Measurements from ENCODE around the gene GTF2H1. TPM values are rescaled to one million over a fixed set of nuclear protein-coding genes. Genes with fewer than 3 reads are reported as not detected.

The GTF2H1 gene
- total RNA-seq, 1 experiment from 2014 or later, result 72.0 TPM

DNA sequence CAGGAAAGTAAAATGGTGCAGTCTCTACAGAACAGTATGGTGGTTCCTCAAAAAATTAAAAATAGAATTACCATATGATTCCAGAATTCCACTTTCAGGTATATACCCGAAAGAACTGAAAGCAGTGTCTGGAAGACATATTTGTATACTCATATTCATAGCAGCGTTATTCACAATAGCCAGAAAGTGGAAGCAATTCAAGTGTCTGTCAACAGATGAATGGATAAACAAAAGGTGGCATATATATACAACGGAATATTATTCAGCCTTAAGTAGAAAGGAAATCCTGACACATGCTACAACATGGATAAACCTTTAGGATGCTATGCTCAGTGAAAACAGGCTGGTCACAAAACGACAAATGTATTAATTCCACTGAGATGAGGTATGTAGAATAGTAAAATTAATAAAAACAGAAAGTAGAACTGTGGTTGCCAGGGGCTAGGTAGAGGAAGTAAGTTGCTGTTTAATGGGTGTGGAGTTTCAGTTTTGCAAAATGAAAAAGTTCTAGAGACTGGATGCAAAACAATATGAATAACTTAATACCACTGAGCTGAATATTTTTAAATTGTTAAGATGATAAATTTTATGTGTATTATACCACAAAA is 41.8 kb upstream of the GTF2H1 start:
- TF ChIP-seq, protein P1, sequence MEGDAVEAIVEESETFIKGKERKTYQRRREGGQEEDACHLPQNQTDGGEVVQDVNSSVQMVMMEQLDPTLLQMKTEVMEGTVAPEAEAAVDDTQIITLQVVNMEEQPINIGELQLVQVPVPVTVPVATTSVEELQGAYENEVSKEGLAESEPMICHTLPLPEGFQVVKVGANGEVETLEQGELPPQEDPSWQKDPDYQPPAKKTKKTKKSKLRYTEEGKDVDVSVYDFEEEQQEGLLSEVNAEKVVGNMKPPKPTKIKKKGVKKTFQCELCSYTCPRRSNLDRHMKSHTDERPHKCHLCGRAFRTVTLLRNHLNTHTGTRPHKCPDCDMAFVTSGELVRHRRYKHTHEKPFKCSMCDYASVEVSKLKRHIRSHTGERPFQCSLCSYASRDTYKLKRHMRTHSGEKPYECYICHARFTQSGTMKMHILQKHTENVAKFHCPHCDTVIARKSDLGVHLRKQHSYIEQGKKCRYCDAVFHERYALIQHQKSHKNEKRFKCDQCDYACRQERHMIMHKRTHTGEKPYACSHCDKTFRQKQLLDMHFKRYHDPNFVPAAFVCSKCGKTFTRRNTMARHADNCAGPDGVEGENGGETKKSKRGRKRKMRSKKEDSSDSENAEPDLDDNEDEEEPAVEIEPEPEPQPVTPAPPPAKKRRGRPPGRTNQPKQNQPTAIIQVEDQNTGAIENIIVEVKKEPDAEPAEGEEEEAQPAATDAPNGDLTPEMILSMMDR (IDR thresholded peaks at IDR 0.05; ENCODE audit: insufficient read depth in 1 of 2, low read depth in 1 of 2, low read length in 1 of 2, severe bottlenecking in 1 of 2, unreplicated experiment in 1 of 2), result no peak
- H3K4me3 Mint-ChIP-seq (ENCODE audit: unreplicated experiment), result no peak overlapping the region
- Histone ChIP-seq H3K4me1 (no peaks in the 10 kb centered on the region), H3K36me3 (ENCODE audit: control insufficient read depth, insufficient read depth, low read length) (peaks cover 3% of the 10 kb centered on the region; the same call in 1 of the 2 replicates), H3K9me3 (no peaks in the 10 kb centered on the region), H3K27me3 (replicated peaks; ENCODE audit: control insufficient read depth, insufficient read depth, low read length) (no peaks in the 10 kb centered on the region), H3K4me3 (ENCODE audit: low read depth, low read length) (no peak overlapping the region)
- peaks cover 49% of the 10 kb centered on the region for H3K36me3 Mint-ChIP-seq (ENCODE audit: insufficient read depth, unreplicated experiment)
- ChIA-PET POLR2A (no interaction called here), CTCF (no interaction called here)
- no peaks in the 10 kb centered on the region for H3K4me1 Mint-ChIP-seq (ENCODE audit: low read depth, unreplicated experiment)
- no peak for DNase-seq
- no peak overlapping the region for H3K27ac Mint-ChIP-seq (ENCODE audit: unreplicated experiment)
- no peaks in the 10 kb centered on the region for H3K9me3 Mint-ChIP-seq (ENCODE audit: unreplicated experiment)
- no peaks in the 10 kb centered on the region for H3K27me3 Mint-ChIP-seq (ENCODE audit: insufficient read depth, unreplicated experiment)
- intact Hi-C loops (cut with micrococcal nuclease; ENCODE audit: unreplicated experiment), result no loop called here
- no TSS peak for BruUV-seq (replicated peaks)

DNA sequence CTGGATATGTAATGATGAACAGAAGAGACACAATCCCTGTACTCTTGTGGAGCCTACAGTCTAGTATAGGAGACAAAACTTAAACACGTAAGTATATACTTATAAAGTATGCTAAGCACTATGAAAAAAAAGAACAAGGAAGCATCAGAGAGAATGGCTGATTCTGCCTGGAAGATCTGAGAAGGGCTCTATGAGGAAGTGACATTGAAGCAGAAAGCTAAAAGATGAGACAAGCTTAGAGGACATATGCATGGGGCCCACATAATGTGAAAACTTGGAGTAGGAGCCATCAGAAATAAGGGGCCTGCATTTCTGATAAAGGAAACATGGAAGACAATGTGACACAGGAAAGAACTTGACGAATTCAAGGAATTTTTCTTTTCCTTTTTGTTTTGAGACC is 39.7 kb upstream of the GTF2H1 start:
- H3K9me3 ChIP-seq, result no peaks in the 10 kb centered on the region
- H3K4me3 Mint-ChIP-seq (ENCODE audit: unreplicated experiment), result no peak overlapping the region
- H3K27me3 ChIP-seq (replicated peaks; ENCODE audit: control insufficient read depth, insufficient read depth, low read length), result no peaks in the 10 kb centered on the region
- H3K9me3 Mint-ChIP-seq (ENCODE audit: unreplicated experiment), result no peaks in the 10 kb centered on the region
- H3K4me1 Mint-ChIP-seq (ENCODE audit: low read depth, unreplicated experiment), result no peaks in the 10 kb centered on the region
- H3K36me3 ChIP-seq (ENCODE audit: control insufficient read depth, insufficient read depth, low read length), result peaks cover 3% of the 10 kb centered on the region; the same call in 1 of the 2 replicates
- no TSS peak for BruUV-seq (replicated peaks)
- ChIA-PET CTCF (no interaction called here), POLR2A (no interaction called here)
- H3K4me3 ChIP-seq (ENCODE audit: low read depth, low read length), result no peak overlapping the region
- intact Hi-C loops (cut with micrococcal nuclease; ENCODE audit: unreplicated experiment), result no loop called here
- no peak overlapping the region for H3K27ac Mint-ChIP-seq (ENCODE audit: unreplicated experiment)
- H3K36me3 Mint-ChIP-seq (ENCODE audit: insufficient read depth, unreplicated experiment), result peaks cover 66% of the 10 kb centered on the region
- no peak for DNase-seq
- H3K4me1 ChIP-seq, result no peaks in the 10 kb centered on the region
- TF ChIP-seq, protein P1 (IDR thresholded peaks at IDR 0.05; ENCODE audit: insufficient read depth in 1 of 2, low read depth in 1 of 2, low read length in 1 of 2, severe bottlenecking in 1 of 2, unreplicated experiment in 1 of 2), result no peak
- H3K27me3 Mint-ChIP-seq (ENCODE audit: insufficient read depth, unreplicated experiment), result no peaks in the 10 kb centered on the region

DNA sequence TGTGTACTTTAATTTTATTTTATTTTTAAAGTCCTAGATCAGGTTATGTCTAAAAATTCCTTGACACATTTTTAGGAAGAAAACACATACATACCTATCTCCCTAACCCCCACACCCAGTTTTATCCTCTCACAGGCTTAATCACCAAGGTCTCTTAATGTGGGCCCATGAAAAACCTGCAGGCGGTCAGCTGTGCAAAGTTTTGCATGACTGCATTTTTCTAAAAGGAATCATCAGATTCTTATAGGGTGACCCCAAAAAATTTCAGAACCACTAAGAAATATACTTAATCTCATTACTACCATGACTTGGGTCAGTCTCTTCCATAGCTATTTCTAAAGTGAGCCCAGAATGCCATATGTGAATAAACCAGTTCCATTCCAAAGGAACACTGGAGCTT is 36.5 kb upstream of the GTF2H1 start:
- Mint-ChIP-seq H3K4me3 (ENCODE audit: unreplicated experiment) (no peak overlapping the region), H3K4me1 (ENCODE audit: low read depth, unreplicated experiment) (no peaks in the 10 kb centered on the region), H3K9me3 (ENCODE audit: unreplicated experiment) (no peaks in the 10 kb centered on the region), H3K27ac (ENCODE audit: unreplicated experiment) (no peak overlapping the region), H3K27me3 (ENCODE audit: insufficient read depth, unreplicated experiment) (no peaks in the 10 kb centered on the region), H3K36me3 (ENCODE audit: insufficient read depth, unreplicated experiment) (peaks cover 57% of the 10 kb centered on the region)
- H3K9me3 ChIP-seq, result no peaks in the 10 kb centered on the region
- H3K4me1 ChIP-seq, result no peaks in the 10 kb centered on the region
- no TSS peak for BruUV-seq (replicated peaks)
- ChIA-PET POLR2A (no interaction called here), CTCF (no interaction called here)
- TF ChIP-seq, protein P1 (IDR thresholded peaks at IDR 0.05; ENCODE audit: insufficient read depth in 1 of 2, low read depth in 1 of 2, low read length in 1 of 2, severe bottlenecking in 1 of 2, unreplicated experiment in 1 of 2), result no peak
- H3K27me3 ChIP-seq (replicated peaks; ENCODE audit: control insufficient read depth, insufficient read depth, low read length), result no peaks in the 10 kb centered on the region
- intact Hi-C loops (cut with micrococcal nuclease; ENCODE audit: unreplicated experiment), result no loop called here
- DNase-seq, result no peak
- peaks cover 4% of the 10 kb centered on the region; the same call in 1 of the 2 replicates for H3K36me3 ChIP-seq (ENCODE audit: control insufficient read depth, insufficient read depth, low read length)
- no peak overlapping the region for H3K4me3 ChIP-seq (ENCODE audit: low read depth, low read length)
